Ureter (tissue), 1 donor: ENCODE measurements around the gene DNASE2. TPM values are rescaled to one million over a fixed set of nuclear protein-coding genes. Genes with fewer than 3 reads are reported as not detected.
"Not testable (repeated sequence)": the region's sequence is repeated elsewhere in the genome, so short reads cannot be mapped to it uniquely, and the experiment has no call there.

Experiments used
- DNase-seq: peaks from one replicate; pipeline ENCODE4 v3.0.0-alpha.2; 2020; ENCODE audit warnings: low spot score
- total RNA-seq: library from RNA; stranded (reverse); gene quantifications from one replicate; pipeline ENCODE4 v1.2.4, GENCODE V29; 2023
- donor health status: DM: yes; HTN: yes; CAD: no.

Gene DNASE2, protein sequence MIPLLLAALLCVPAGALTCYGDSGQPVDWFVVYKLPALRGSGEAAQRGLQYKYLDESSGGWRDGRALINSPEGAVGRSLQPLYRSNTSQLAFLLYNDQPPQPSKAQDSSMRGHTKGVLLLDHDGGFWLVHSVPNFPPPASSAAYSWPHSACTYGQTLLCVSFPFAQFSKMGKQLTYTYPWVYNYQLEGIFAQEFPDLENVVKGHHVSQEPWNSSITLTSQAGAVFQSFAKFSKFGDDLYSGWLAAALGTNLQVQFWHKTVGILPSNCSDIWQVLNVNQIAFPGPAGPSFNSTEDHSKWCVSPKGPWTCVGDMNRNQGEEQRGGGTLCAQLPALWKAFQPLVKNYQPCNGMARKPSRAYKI
- total RNA-seq: 42.2 TPM

DNA sequence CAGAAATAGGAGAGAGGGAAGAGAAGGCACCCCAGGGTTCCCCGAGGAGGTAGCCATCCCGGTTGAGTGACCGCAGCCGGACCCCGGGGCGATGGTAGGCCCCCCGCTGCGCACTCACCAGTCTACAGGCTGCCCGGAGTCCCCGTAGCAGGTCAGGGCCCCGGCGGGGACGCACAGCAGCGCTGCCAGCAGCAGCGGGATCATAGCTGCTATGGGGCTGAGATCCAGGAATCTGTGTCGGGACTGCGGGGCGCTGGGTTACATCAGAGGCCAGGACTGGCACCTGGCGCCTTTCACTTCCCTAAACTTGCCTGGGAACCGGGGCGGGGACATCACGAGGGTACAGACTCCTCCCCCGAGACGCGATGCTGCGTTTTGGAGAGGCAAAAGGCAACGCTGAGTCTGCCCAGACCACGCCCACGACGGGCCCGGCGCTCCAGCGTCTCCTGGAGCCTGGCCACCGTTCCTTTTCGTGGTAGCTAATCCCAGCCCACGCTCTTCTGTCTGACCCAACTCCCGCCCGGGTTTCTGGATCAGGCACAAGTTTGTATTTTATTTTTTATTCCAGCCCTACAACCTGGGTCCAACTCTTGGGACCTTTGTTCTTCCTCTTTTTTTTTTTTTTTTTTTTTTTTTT is at the start of gene DNASE2:
Gene DNASE2, minus strand, starts transcription at position 278 of the 637 bp plus-strand sequence. Its CDS starts 74 bp downstream, at position 204.
- peak; percentile 98 for DNase-seq

DNA sequence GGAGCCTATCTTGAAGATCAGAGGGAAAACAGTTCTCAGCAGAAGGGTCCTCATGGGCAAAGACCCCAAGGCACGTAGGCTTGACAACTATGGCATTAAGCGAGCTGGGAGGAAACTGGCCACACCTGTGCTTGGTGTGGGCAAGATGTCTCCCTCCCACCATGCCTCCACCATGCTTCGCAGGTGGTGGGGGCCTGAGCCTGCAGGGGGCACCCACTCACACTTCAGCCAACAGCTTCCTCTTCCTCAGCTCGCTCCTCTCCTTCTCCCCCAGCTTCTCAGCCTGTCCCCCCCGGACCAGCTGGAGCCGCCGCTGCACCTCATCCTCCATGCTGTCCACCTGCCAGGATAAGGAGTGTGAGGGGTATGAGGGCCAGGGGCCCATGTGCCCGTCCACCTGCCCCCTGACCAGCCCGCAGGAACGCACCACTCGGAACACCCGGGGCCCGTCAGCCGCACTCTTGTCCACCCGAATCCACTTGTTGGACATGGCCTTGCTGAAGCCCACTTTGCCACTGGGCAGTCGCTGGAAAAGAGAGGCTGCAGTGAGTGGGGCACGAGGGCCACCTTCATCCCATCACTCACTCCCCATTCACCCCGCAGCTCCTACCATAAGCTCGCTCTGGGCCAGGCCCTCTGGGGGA is 48.9 kb upstream of the DNASE2 start:
- no peak for DNase-seq

DNA sequence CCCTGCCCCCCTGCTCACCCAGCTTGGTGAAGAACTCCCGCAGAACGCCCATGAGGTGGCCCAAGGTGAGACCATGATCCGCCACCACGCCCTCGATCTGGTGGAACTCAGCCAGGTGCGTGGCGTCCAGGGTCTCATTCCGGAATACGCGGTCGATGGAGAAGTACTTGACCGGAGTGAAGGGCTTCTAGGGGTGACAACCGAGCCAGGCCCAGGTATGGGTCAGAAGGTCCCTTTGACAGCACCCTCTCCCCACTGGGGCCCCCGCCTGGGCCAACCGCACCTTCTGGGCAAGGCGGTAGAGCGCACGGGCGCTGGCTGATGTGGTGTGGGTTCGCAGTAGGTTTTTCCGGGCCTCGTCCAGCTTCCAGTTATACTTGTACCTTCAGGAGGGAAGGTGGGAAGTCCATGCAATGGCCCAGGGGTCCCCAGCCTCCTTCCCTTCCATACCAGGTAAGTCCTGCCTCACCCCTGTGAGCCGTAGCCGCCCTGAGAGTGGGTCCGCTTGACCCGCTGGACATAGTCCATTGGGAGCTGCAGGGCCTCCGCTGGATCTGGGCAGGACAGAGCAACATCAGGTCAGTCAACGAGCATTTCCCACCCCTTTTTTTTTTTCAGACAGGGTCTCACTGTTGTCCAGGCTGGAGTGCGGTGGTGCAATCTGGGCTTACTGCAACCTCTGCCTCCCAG is 43.5 kb upstream of the DNASE2 start:
- DNase-seq: no peak

DNA sequence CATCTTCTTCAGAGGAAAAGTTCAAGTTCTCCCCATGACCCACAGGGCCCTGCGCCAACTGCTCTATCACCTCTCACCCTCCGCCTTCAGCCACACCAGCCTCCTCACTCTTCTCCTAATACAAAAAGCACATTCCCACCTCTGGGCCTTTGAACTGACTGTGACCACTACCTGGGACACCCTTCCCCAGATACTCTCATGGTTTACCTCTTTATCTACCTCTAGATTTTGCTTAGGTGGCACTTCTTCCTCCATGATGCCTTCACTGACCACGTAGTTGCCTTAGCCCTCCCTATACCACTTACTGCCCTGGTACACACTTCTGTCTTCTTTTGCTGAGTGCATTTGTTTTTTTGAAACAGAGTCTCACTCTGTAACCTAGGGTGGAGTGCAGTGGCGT is 41.7 kb upstream of the DNASE2 start:
- DNase-seq: no peak

DNA sequence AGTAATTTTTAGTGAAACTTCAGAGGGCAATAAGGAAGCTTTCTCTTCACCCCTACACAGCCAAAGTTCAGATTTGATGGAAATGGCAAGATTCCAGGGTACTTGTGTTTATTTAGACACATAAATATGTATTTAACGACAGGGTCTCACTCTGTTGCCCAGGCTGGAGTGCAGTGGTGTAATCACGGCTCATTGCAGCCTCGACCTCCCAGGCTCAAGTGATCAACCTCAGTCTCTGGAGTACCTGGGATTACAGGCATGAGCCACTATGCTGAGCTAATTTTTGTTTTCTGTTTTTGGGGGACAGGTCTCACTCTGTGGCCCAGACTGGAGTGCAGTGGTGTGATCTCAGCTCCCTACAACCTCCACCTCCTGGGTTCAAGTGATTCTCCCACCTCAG is 39.8 kb upstream of the DNASE2 start:
- DNase-seq: no peak

DNA sequence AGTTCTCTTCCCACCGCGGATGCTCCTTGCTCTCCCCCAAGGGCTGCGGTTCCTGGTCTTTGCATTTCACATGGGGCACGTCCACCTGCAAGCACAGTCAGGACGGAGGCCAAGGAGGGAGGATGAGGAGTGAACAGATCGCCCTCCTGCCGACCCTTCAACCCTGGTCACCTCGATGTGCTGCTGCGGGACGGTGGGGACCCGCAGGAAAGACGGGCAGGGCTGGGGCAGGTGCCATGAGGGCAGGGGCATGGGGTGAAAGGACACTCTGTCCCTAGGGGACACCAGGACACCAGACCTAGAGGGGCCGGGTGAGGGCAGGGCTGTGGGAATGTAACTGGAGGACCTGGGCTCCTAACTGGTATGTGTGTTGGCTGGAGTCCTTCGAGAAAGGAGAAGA is 37.0 kb upstream of the DNASE2 start:
- no peak for DNase-seq

DNA sequence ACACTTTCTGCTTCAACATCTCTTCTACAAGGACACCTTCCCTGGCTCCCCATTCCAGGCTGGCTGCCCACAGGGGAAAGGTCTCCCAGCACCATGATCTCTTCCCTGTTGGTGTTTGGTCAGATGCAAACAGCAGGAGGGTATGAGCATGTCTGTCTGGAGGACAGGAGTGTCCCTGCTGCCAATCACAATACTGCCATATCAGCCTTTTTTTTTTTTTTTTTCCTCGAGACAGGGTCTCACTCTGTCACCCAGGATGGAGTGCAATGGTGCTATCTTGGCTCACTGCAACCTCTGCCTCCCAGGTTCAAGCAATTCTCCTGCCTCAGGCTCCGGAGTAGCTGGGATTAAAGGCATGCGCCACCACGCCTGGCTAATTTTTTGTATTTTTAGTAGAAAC is 34.6 kb upstream of the DNASE2 start:
- DNase-seq: not testable (repeated sequence)

DNA sequence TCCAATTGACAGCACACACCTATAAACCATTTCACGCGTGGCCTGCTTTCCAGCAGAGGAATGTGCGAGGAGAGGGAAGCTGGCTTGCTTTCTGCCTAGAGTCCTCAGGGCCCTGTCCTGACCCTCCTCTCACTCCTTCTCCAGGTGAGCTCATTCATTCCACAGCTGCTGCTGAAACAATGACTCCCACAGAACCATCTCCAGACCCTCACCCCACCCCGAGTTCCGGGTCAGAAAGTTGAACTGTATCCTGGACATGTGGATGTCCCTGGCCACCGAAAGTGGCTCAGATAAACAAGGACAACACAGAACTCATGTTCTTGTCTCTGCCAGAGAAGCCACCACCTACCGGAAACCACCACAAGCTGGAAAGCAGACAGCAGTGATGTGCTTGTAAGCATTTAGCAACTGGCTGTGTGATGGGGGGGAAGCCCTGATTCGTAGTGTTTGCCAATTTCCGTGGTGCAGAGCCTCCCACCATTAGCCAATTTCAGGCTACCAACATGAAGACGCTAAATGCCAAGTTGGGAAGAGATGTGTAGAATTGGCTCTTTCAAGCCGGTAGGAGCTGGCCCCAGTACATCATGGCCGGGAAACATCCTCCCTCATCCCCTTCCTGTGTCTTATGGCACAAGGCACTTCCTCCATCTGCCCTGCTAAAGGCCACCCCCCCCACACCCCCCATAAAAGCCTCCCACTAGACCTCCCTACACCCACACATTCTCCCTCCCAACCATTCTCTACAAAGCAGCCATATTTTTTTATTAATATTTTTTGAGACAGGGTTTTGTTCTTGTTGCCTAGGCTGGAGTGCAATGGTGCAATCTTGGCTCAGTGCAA is 32.8 kb upstream of the DNASE2 start:
- no peak for DNase-seq

DNA sequence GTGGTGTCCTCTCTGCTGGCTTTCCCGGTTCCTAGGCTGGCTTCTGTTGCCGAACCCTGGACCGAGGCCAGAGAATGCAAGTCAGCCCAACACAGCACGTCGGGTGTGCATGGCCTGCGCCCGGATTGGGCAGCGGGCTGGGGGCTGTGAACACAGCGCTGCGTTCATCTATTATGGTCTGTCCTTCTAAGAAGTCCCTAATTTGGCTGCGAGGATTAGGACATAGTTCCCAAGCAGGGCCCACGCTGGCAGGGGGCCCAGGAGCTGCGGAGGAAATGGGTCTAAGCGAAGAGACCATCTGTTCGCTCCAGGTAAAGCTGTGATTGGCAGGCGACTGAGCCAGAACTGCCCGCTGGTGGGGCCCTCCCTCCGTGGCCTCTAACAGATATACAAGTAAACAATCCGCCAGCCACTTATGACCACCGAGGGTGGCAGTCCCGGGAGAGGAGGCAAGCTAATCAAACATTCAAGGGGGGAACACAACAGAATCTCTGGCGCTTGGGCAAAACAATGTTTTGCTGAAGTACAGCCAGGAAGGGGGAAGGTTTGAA is 31.8 kb upstream of the DNASE2 start:
- DNase-seq: peak; percentile 80

DNA sequence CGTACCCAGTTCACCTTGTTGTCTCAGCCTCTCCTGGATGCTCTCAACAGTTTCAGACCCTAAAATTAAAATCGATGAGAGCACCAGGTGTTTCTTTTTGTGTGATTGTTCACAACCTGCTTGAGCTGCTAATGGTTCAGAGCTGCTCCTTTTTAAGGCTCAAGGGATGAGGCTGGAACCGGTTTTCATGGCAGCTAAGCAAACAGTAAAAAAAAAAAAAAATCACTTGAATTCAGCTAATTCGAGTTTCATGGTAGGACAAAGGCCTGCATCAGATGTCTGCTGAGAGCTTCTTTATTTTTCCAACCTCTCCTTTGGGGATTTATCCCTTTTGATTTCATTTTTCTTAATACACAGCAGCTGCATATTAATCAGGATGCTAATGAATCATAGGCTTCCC is 31.3 kb upstream of the DNASE2 start:
- no peak for DNase-seq

DNA sequence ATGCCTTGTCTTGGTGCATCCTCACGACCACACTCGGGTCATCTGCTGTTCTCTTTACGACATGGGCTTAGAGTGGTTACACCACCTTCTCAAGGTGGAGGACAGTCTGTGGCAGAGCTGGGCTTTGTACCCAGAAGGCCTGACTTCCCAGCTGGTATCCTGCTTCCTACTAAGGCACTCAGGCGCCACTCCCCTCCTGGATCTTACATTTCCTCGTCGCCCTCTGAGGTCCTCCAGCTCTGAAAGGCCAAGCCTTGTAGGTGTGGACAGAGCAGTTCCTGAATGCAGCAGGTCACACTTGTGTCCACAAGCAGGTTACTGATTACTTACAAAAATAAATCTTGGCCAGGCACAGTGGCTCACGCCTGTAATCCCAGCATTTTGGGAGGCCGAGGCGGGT is 25.9 kb upstream of the DNASE2 start:
- no peak for DNase-seq

DNA sequence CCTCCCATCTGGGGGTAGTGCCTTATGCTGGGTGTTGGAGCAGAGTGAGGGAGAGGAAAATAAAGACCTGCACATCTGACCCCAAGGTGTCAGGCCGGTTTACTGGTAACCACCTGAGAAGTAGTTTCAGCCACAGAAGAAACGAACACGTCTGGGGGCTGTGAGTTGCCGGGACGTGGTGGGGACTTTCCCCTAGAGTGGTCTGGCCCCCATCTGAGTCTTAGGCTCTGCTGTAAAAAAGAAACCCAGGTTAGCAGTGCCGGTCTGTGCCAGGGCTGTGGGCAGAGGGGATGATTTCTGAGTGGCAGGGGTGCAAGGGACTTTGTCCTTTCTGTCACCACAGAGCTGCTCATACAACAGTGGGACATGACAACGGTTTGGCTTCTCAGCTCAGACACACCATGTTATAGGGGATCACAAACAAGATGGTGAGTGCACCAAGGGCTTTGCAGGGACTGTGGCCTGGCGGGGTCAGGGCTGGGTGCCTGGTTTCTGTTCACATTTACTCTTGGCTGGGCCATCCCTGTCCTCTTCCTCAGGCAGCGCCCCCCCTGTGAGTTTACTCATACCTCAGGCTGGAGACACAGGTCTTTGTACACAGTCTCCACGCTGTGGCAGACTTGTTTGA is 18.8 kb upstream of the DNASE2 start:
- DNase-seq: no peak

DNA sequence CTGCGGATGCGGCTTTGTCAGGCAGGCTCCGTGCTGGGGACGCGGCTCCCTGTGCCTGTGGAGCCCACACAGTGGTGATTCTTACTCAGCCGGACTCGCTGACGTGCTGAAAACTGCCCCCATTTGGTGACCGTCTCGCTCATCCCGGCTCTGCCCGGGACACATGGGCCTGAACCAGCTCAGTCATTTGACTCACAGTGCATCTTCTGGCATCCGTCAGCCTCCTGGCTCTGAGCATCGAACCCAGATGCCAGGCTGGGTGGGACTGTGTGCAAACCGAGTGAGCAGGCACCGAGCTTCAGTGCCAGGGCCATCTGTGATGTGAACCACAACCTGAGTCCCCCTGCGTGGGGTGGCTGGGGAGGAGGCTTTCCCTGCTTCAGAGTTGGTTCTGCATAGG is 15.2 kb upstream of the DNASE2 start:
- DNase-seq: no peak

DNA sequence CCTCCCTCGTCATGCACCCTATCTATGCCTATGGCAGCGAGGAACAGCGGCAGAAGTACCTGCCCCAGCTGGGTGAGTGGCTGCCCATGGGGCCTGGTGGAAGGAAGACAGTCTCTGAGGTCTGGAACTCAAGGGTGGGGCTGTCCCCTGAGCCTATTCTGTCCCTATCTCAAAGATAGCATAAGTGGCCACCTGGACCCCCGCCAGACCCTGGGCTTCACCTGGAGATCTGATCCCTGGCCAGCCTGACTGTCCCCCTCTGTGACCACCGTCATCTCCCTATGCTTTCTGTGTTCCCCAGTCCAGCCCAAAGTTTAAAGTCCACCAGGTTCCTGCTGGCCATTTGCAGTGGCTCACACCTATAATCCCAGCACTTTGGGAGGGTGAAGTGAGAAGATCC is 12.3 kb upstream of the DNASE2 start:
- no peak for DNase-seq

DNA sequence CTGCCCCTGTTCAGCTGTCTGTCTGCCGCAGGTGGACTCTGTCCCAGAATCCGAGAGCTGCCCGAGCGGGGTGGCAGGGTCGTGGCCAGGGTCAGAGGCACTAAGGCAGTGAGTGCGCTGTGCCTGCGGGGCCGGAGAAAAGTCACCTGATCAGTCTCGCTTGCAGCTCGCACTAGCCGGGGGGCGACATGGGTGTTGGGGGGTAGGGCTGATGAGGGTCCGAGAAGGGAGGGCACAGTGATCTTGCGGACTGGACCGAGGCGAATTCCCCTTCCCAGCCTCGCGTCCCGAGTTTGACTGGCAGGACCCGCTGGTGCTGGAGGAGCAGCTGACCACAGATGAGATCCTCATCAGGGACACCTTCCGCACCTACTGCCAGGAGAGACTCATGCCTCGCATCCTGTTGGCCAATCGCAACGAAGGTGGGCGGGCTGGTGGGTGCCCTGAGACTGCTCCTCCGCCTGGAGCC is 10.3 kb upstream of the DNASE2 start:
- DNase-seq: no peak

DNA sequence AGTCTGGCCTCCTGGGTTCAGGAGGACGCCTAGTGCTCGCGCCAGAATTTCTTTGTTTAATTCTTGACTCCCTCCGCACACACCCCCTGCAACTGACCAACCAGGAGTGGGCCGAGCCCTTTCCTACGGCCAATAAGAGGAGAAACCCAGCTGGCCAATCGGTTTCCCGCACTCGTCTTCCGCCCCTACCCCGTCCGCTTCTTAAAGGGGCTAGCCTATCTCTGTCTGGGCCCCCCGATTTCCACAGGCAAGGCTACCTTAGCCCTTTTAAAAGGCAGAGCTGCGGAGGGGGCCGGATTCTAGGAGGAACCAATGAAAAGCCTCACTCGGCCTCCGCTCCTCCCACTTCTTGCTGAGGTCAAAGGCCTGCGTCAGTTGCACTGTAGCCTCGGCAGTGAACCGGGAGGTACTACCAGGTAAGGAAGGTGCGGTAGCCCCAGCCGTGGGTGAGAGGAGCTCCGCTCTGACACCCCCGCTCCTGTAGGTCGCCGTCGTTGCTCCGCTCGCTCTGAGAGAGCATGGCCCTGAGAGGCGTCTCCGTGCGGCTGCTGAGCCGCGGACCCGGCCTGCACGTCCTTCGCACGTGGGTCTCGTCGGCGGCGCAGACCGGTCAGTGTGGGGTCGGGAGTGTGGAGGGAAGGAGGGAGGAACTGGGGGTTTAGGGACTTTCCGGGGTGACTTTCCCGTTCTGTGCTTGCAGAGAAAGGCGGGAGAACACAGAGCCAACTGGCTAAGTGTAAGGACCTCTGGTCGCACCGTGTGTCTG is 9.7 kb upstream of the DNASE2 start, which contains the start of gene GCDH:
Gene GCDH, plus strand, starts transcription at position 374 of the 766 bp plus-strand sequence. Its CDS starts 145 bp downstream, at position 519.
- DNase-seq: peak; percentile 98

DNA sequence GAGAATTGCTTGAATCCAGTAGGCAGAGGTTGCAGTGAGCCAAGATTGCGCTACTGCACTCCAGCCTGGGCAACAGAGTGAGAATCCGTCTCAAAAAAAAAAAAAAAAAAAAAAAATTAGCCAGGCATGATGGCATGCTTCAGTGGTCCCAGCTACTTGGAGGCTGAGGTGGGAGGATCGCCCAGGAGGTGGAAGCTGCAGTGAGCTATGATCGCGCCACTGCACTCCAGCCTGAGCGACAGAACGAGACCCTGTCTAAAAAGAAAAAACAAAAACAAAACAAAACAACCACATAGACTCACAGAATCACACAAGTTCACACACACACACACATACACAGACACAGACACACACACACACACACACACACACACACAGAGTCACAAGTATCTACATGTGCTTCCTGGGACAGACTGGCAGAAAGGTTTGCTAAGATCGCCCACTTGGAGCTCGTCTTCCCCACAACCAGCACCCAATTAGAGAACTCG is 9.1 kb upstream of the DNASE2 start:
- DNase-seq: not testable (repeated sequence)

DNA sequence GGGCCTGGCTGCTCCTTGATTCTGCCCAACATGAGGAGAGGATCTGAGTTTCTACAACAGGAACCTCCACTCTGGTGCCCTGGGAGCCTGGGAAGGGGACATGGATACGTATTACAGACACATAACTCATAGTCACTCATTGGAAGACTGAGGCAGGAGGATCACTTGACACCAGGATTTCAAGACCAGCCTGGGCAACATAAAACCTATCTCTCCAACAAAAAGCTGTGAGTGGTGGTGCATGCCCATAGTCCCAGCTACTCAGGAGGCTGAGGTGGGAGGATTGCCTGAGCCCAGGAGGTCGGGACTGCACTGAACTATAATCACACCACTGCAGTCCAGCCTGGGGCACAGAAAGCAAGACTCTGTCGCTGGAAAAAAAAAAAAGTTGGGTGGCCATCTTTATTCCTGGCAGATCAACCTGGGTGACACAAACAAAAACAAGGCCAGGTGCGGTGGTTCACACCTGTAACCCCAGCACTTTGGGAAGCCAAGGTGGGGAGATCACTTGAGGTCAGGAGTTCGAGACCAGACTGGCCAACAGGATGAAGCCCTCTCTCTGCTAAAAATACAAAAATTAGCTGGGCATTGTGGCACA is 6.9 kb upstream of the DNASE2 start:
- no peak for DNase-seq
